Sigmoid colon (tissue), 4 donors: ENCODE measurements around the gene EMC10.

ENCODE experiments used
- CTCF ChIP-seq, 4 experiments: fragments of 450-650 bp in 3 of 4; fragments of 200-600 bp in 1 of 4; IDR thresholded peaks; one replicate each; pipeline ENCODE4 v1.5.1; 2016 to 2019; ENCODE audit warnings: antibody characterized with exemption in 4 of 4, mild to moderate bottlenecking in 3 of 4, moderate library complexity in 2 of 4
- EP300 ChIP-seq, 4 donors: sonication (generic); formaldehyde crosslinking; IDR thresholded peaks; one replicate each; pipeline ENCODE4 v1.6.1; 2017; ENCODE audit warnings: antibody characterized with exemption in 4 of 4
- POLR2A ChIP-seq, 2 donors: fragments of 450-650 bp; IDR thresholded peaks; one replicate each; pipeline ENCODE4 v1.6.1; 2016; ENCODE audit warnings: antibody characterized with exemption in 2 of 2, mild to moderate bottlenecking in 2 of 2, moderate library complexity in 2 of 2
- POLR2AphosphoS5 ChIP-seq, 4 donors: sonication (generic); formaldehyde crosslinking; IDR thresholded peaks; one replicate each; pipeline ENCODE4 v1.6.1; 2017; ENCODE audit warnings: antibody characterized with exemption in 4 of 4

GRCh38 chr19:50458396-50459066 is 17.8 kb upstream of the EMC10 start:
- TF ChIP-seq CTCF (IDR thresholded peaks at IDR 0.05) (no peak), POLR2A (IDR thresholded peaks at IDR 0.05) (no peak), EP300 (IDR thresholded peaks at IDR 0.05) (no peak), POLR2AphosphoS5 (IDR thresholded peaks at IDR 0.05) (no peak)
